Daoy (cell line): ENCODE measurements around the gene RBM12. TPM values are rescaled to one million over a fixed set of nuclear protein-coding genes. Genes with fewer than 3 reads are reported as not detected.
"Not testable (repeated sequence)": the region's sequence is repeated elsewhere in the genome, so short reads cannot be mapped to it uniquely, and the experiment has no call there.

Experiments
- DNase-seq: peaks from one replicate; pipeline ENCODE4 v3.0.0-alpha.2; 2015; ENCODE audit warnings: low read depth
- total RNA-seq: library from RNA; depleted of rRNA; stranded (reverse); fragments of >200 nt; shearing (Covaris generic); gene quantifications from 2 replicates; pipeline ENCODE4 v1.2.3, GENCODE V29; 2014

RBM12 gene
- total RNA-seq, 1 experiment from 2014 or later = 49.6 TPM

GRCh38 chr20:35699127-35699956 is 34.6 kb upstream of the RBM12 start, which contains the start of the genes NFS1 and ROMO1:
NFS1 (minus strand) TSS chr20:35699352; CDS start chr20:35699288, 64 bp downstream.
ROMO1 (plus strand) TSS chr20:35699405; CDS start chr20:35699633, 228 bp downstream.
- peak; percentile 88 for DNase-seq

- no peak for DNase-seq
Measured at GRCh38 chr20:35698298-35699126, 33.8 kb upstream of the RBM12 start.

GRCh38 chr20:35697696-35698297 is 33.1 kb upstream of the RBM12 start:
- no peak for DNase-seq

GRCh38 chr20:35695978-35696377 is 31.3 kb upstream of the RBM12 start:
- no peak for DNase-seq

GRCh38 chr20:35695245-35695749 is 30.6 kb upstream of the RBM12 start:
- DNase-seq = no peak

- no peak for DNase-seq
Measured at GRCh38 chr20:35690265-35690664, 25.6 kb upstream of the RBM12 start.

- peak; percentile 16 for DNase-seq
Measured at GRCh38 chr20:35686872-35687271, 22.2 kb upstream of the RBM12 start.

GRCh38 chr20:35685368-35685767 is 20.7 kb upstream of the RBM12 start:
- DNase-seq = not testable (repeated sequence)

GRCh38 chr20:35681960-35682359 is 17.3 kb upstream of the RBM12 start:
- no peak for DNase-seq

- no peak for DNase-seq
Measured at GRCh38 chr20:35680452-35681183, 15.9 kb upstream of the RBM12 start.

GRCh38 chr20:35674921-35675320 is 10.2 kb upstream of the RBM12 start:
- no peak for DNase-seq

GRCh38 chr20:35673884-35674283 is 9.2 kb upstream of the RBM12 start:
- no peak for DNase-seq

GRCh38 chr20:35669681-35670080 is 5.0 kb upstream of the RBM12 start:
- no peak for DNase-seq

GRCh38 chr20:35669221-35669620 is 4.5 kb upstream of the RBM12 start:
- DNase-seq = no peak

GRCh38 chr20:35665949-35666288 is 1.2 kb upstream of the RBM12 start:
- DNase-seq = no peak

GRCh38 chr20:35663516-35664465 is 909 bp downstream of the RBM12 start:
- DNase-seq = peak; percentile 27

GRCh38 chr20:35662551-35662950 is 2.1 kb downstream of the RBM12 start:
- DNase-seq = no peak

- DNase-seq = no peak
Measured at GRCh38 chr20:35661908-35662307, 2.8 kb downstream of the RBM12 start.

- no peak for DNase-seq
Measured at GRCh38 chr20:35661053-35661452, 3.6 kb downstream of the RBM12 start.
